ENCODE measurements around the gene SYT9. TPM values are rescaled to one million over a fixed set of nuclear protein-coding genes. Genes with fewer than 3 reads are reported as not detected.

Gene SYT9
- total and polyA plus RNA-seq, 2 donors (not counting 3 experiments of a cell fraction or from before 2014, with no cell fraction given): 0.23 TPM; not detected in 1

DNA sequence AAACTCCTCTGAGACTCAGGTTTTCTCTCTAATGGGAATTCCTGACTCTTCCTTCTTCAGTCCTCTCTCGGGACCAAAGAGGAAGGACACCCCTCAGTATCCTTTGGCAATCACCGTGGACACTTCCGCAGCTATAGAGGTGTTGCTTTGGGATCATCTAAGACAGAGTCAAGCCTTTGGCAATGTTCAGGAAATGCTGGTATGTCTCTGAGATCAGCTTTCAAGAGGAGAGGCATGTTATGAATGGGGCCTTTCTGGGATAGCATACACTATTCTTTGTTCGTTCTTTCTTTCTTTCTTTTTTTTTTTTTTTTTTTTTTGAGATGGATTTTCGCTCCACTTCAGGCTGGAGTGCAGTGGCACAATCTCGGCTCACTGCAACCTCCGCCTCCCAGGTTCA, 219.4 kb downstream of the SYT9 start:
- ChIA-PET POLR2A (no interaction called here), CTCF (interaction anchor here (0.6 to 1.1 kb wide), 2 partner anchors 12 to 194 kb away, joined by 3 to 4 read pairs; no protein-coding TSS in a partner anchor)
- H3K4me2 ChIP-seq (ENCODE audit: insufficient read depth, low read length): no peak overlapping the region
- no peak overlapping the region for H3K27ac ChIP-seq (ENCODE audit: insufficient read depth, low read depth, low read length)
- no peaks in the 10 kb centered on the region for H3K4me1 ChIP-seq (ENCODE audit: control insufficient read depth, extremely low read depth, insufficient read depth, low read length)
- no peak overlapping the region for H3K4me3 ChIP-seq (replicated peaks in 1 of 3; ENCODE audit: insufficient read depth in 1 of 3, low read depth in 1 of 3, low read length in 3 of 3)
- FAIRE-seq: no peak
- no peak for DNase-seq (ENCODE audit: low read depth, low spot score)
- H3K36me3 ChIP-seq (ENCODE audit: control insufficient read depth in 2 of 2, extremely low read depth in 1 of 2, insufficient read depth in 2 of 2, low read length in 2 of 2): no peaks in the 10 kb centered on the region
- no peak for TF ChIP-seq POLR2AphosphoS5 (IDR thresholded peaks at IDR 0.05; ENCODE audit: insufficient read depth, low read depth, low read length)
- TF ChIP-seq, protein P1, sequence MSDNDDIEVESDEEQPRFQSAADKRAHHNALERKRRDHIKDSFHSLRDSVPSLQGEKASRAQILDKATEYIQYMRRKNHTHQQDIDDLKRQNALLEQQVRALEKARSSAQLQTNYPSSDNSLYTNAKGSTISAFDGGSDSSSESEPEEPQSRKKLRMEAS (IDR thresholded peaks at IDR 0.05; ENCODE audit: insufficient read depth, insufficient read length): no peak
- no peak for TF ChIP-seq GATA2 (IDR thresholded peaks at IDR 0.05; ENCODE audit: insufficient read depth, insufficient read length, low read depth, low read length)
- H3K27me3 ChIP-seq (ENCODE audit: control insufficient read depth in 2 of 2, insufficient read depth in 2 of 2, low read length in 2 of 2): no peaks in the 10 kb centered on the region
- no peaks in the 10 kb centered on the region for H3K79me2 ChIP-seq (ENCODE audit: control insufficient read depth, insufficient read depth, low read length)
- no TSS peak for BruUV-seq (replicated peaks)
- no peak overlapping the region for H3K9ac ChIP-seq (replicated peaks; ENCODE audit: extremely low read depth, insufficient read depth, low read length)
- no peaks in the 10 kb centered on the region for H3K9me1 ChIP-seq (replicated peaks; ENCODE audit: control insufficient read depth, extremely low read depth, insufficient read depth, low read length)
- no peaks in the 10 kb centered on the region for H4K20me1 ChIP-seq (replicated peaks; ENCODE audit: control insufficient read depth, extremely low read depth, insufficient read depth, low read length)
- intact Hi-C loops (cut with micrococcal nuclease): no loop called here
- dilution Hi-C loops (cut with MboI; ENCODE audit: extremely low pct_ligation_motif_present, low sequenced_read_pairs): no loop called here
- H3K9me3 ChIP-seq (replicated peaks; ENCODE audit: control insufficient read depth, insufficient read depth, low read length): no peaks in the 10 kb centered on the region
- no peak overlapping the region for H2AFZ ChIP-seq (ENCODE audit: low read depth, low read length)

DNA sequence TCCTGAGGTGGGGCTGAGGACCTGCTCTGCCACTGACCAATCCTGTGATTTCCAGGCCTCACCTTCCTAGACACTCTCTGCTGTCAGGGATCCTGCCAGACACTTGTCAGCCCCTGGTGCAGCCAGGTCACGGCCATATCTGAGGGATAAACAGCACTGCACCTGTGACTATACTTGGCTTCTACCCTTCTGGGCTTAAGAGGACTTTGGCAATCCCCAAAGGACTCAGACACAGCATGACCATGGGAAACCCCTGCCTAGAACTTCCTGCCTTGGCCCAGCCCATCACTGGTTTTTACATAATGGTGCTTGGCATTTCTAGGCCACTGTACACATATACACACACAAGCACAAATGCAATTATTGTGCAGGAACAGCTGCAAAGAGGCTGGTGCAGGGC, 222.0 kb downstream of the SYT9 start:
- CTCF ChIA-PET: interaction anchor here (1.4 kb wide), 1 partner anchor 32 kb away, joined by 6 read pairs; no protein-coding TSS in a partner anchor

More for the DNA sequence above, 222.0 kb downstream of the SYT9 start:
- Histone ChIP-seq H3K9me1 (replicated peaks; ENCODE audit: control insufficient read depth, extremely low read depth, insufficient read depth, low read length) (no peaks in the 10 kb centered on the region), H3K4me3 (replicated peaks in 1 of 3; ENCODE audit: insufficient read depth in 1 of 3, low read depth in 1 of 3, low read length in 3 of 3) (no peak overlapping the region), H3K79me2 (ENCODE audit: control insufficient read depth, insufficient read depth, low read length) (no peaks in the 10 kb centered on the region), H3K4me1 (ENCODE audit: control insufficient read depth, extremely low read depth, insufficient read depth, low read length) (no peaks in the 10 kb centered on the region), H3K27me3 (ENCODE audit: control insufficient read depth in 2 of 2, insufficient read depth in 2 of 2, low read length in 2 of 2) (no peaks in the 10 kb centered on the region), H3K9me3 (replicated peaks; ENCODE audit: control insufficient read depth, insufficient read depth, low read length) (no peaks in the 10 kb centered on the region), H3K9ac (replicated peaks; ENCODE audit: extremely low read depth, insufficient read depth, low read length) (no peak overlapping the region), H3K36me3 (ENCODE audit: control insufficient read depth in 2 of 2, extremely low read depth in 1 of 2, insufficient read depth in 2 of 2, low read length in 2 of 2) (no peaks in the 10 kb centered on the region), H3K4me2 (ENCODE audit: insufficient read depth, low read length) (no peak overlapping the region), H3K27ac (ENCODE audit: insufficient read depth, low read depth, low read length) (no peak overlapping the region), H4K20me1 (replicated peaks; ENCODE audit: control insufficient read depth, extremely low read depth, insufficient read depth, low read length) (no peaks in the 10 kb centered on the region), H2AFZ (ENCODE audit: low read depth, low read length) (no peak overlapping the region)
- intact Hi-C loops (cut with micrococcal nuclease): no loop called here
- FAIRE-seq (no peak), DNase-seq (ENCODE audit: low read depth, low spot score) (no peak)
- POLR2A ChIA-PET: no interaction called here
- no peak for TF ChIP-seq POLR2A (IDR thresholded peaks at IDR 0.05; ENCODE audit: low read depth, low read length)
- TF ChIP-seq, protein P1 (IDR thresholded peaks at IDR 0.05; ENCODE audit: insufficient read depth, insufficient read length): no peak
- no peak for TF ChIP-seq JUN (IDR thresholded peaks at IDR 0.05; ENCODE audit: borderline replicate concordance, insufficient read depth, insufficient read length, low read depth)
- no peak for TF ChIP-seq CTCF (IDR thresholded peaks at IDR 0.05; ENCODE audit: extremely low read depth in 1 of 2, insufficient read depth in 1 of 2, low read depth in 1 of 2, low read length in 2 of 2)
- TF ChIP-seq EZH2 (IDR thresholded peaks at IDR 0.05; ENCODE audit: borderline replicate concordance, low read depth, low read length, severe bottlenecking): no peak
- TF ChIP-seq MYC (IDR thresholded peaks at IDR 0.05; ENCODE audit: low read depth, low read length): no peak
- TF ChIP-seq GATA2 (IDR thresholded peaks at IDR 0.05; ENCODE audit: insufficient read depth, insufficient read length, low read depth, low read length): no peak
- no peak for TF ChIP-seq POLR2AphosphoS5 (IDR thresholded peaks at IDR 0.05; ENCODE audit: insufficient read depth, low read depth, low read length)
- no peak for TF ChIP-seq FOS (IDR thresholded peaks at IDR 0.05; ENCODE audit: borderline replicate concordance, insufficient read depth, low read length)
- dilution Hi-C loops (cut with MboI; ENCODE audit: extremely low pct_ligation_motif_present, low sequenced_read_pairs): no loop called here
- no TSS peak for BruUV-seq (replicated peaks)

Data from endothelial cell of umbilical vein (primary cell).